Loucy (cell line): ENCODE results near the gene TP53TG3E.
"Not testable (repeated sequence)": the region's sequence is repeated elsewhere in the genome, so short reads cannot be mapped to it uniquely, and the experiment has no call there.

Experiments
- EZH2phosphoT487 ChIP-seq: fragments of 200-600 bp; IDR thresholded peaks from 2 replicates; pipeline ENCODE4 v1.6.1; 2018; ENCODE audit warnings: antibody characterized with exemption, mild to moderate bottlenecking, moderate library complexity, borderline replicate concordance
- TF ChIP-seq, protein P1 (sequence below): fragments of 200-600 bp; sonication (generic); conservative IDR thresholded peaks from 2 replicates; pipeline ENCODE4 v1.5.1; 2014; ENCODE audit warnings: mild to moderate bottlenecking, antibody characterized with exemption, low read length

- TF ChIP-seq, protein P1, sequence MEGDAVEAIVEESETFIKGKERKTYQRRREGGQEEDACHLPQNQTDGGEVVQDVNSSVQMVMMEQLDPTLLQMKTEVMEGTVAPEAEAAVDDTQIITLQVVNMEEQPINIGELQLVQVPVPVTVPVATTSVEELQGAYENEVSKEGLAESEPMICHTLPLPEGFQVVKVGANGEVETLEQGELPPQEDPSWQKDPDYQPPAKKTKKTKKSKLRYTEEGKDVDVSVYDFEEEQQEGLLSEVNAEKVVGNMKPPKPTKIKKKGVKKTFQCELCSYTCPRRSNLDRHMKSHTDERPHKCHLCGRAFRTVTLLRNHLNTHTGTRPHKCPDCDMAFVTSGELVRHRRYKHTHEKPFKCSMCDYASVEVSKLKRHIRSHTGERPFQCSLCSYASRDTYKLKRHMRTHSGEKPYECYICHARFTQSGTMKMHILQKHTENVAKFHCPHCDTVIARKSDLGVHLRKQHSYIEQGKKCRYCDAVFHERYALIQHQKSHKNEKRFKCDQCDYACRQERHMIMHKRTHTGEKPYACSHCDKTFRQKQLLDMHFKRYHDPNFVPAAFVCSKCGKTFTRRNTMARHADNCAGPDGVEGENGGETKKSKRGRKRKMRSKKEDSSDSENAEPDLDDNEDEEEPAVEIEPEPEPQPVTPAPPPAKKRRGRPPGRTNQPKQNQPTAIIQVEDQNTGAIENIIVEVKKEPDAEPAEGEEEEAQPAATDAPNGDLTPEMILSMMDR, result not testable (repeated sequence)
- TF ChIP-seq EZH2phosphoT487, result not testable (repeated sequence)
Measured at GRCh38 chr16:33337627-33338542, 33.8 kb downstream of the TP53TG3E start.
